ENCODE data around the gene SEPTIN6. TPM values are rescaled to one million over a fixed set of nuclear protein-coding genes. Genes with fewer than 3 reads are reported as not detected.

Gene SEPTIN6
- total RNA-seq, 4 donors from 2014 or later = 3.4 to 13.4 (median 8.2) TPM

GRCh38 chrX:119690921-119691716 is 1.8 kb downstream of the SEPTIN6 start:
- Histone ChIP-seq H3K36me3 (no peaks in the 10 kb centered on the region), H3K4me1 (peaks cover 0 to 36% (median 8%) of the 10 kb centered on the region in 3 donors), H3K4me3 (peak overlapping the region in 3 of 4 donors; percentile 58 to 77 (median 72)), H3K27ac (peak overlapping the region in 3 of 4 donors; percentile 32 to 84 (median 76)), H3K27me3 (no peaks in the 10 kb centered on the region), H3K9me3 (no peaks in the 10 kb centered on the region)
- intact Hi-C loops (cut with DNase I) = no loop called here
- no peak for TF ChIP-seq POLR2A (IDR thresholded peaks at IDR 0.05)
- no peak for TF ChIP-seq CTCF (IDR thresholded peaks at IDR 0.05)
- no peak for DNase-seq
- WGBS, 2 donors = 25 to 65% methylated on average over 1 to 7 of the region's 8 CpGs

- WGBS, 2 donors = 68% methylated on average over 4 of the region's 4 CpGs; no CpG with 5 or more reads in 1 of the 2 donors
- H3K27ac ChIP-seq = peak overlapping the region in 2 of 4 donors; percentile 25 to 44
Measured at GRCh38 chrX:119688911-119689321, 4.1 kb downstream of the SEPTIN6 start.

GRCh38 chrX:119687661-119688413 is 5.1 kb downstream of the SEPTIN6 start:
- no peaks in the 10 kb centered on the region for H3K36me3 ChIP-seq
- peaks cover 0 to 48% (median 8%) of the 10 kb centered on the region in 3 donors for H3K4me1 ChIP-seq
- H3K4me3 ChIP-seq = no peak overlapping the region
- no peaks in the 10 kb centered on the region for H3K9me3 ChIP-seq
- 48 to 73% methylated on average over 4 to 5 of the region's 5 CpGs for WGBS, 2 donors
- no peak for TF ChIP-seq POLR2A (IDR thresholded peaks at IDR 0.05)
- TF ChIP-seq CTCF (IDR thresholded peaks at IDR 0.05) = no peak
- intact Hi-C loops (cut with DNase I) = no loop called here
- no peaks in the 10 kb centered on the region for H3K27me3 ChIP-seq
- no peak for DNase-seq
- H3K27ac ChIP-seq = peak overlapping the region in 3 of 4 donors; percentile 21 to 82 (median 73)

More at GRCh38 chrX:119688911-119689321, 4.1 kb downstream of the SEPTIN6 start:
- H3K4me1 ChIP-seq = peaks cover 0 to 54% (median 8%) of the 10 kb centered on the region in 3 donors
- DNase-seq = no peak
- H3K4me3 ChIP-seq = no peak overlapping the region
- no peaks in the 10 kb centered on the region for H3K9me3 ChIP-seq
- no peaks in the 10 kb centered on the region for H3K36me3 ChIP-seq
- intact Hi-C loops (cut with DNase I) = no loop called here
- TF ChIP-seq POLR2A (IDR thresholded peaks at IDR 0.05) = no peak
- no peak for TF ChIP-seq CTCF (IDR thresholded peaks at IDR 0.05)
- no peaks in the 10 kb centered on the region for H3K27me3 ChIP-seq

GRCh38 chrX:119686087-119686691 is 6.8 kb downstream of the SEPTIN6 start:
- 66% methylated on average over 4 of the region's 12 CpGs; no CpG with 5 or more reads in 1 of the 2 donors for WGBS, 2 donors
- H3K9me3 ChIP-seq = no peaks in the 10 kb centered on the region
- intact Hi-C loops (cut with DNase I) = no loop called here
- H3K4me1 ChIP-seq = peaks cover 0 to 39% (median 8%) of the 10 kb centered on the region in 3 donors
- H3K36me3 ChIP-seq = no peaks in the 10 kb centered on the region
- DNase-seq = no peak
- H3K27me3 ChIP-seq = no peaks in the 10 kb centered on the region
- no peak overlapping the region for H3K4me3 ChIP-seq
- peak overlapping the region; percentile 59 to 90 (median 78) for H3K27ac ChIP-seq
- no peak for TF ChIP-seq CTCF (IDR thresholded peaks at IDR 0.05)
- no peak for TF ChIP-seq POLR2A (IDR thresholded peaks at IDR 0.05)
